Measurements from ENCODE around the gene ANKRD9.

Gene ANKRD9

GRCh38 chr14:102506626-102506925 is 3.0 kb downstream of the ANKRD9 start:
- ChIA-PET POLR2A (ENCODE audit: low non-redundant PET) (no interaction called here), CTCF (interaction anchor here (1.0 kb wide), 1 partner anchor 68 kb away, joined by 4 read pairs; no protein-coding TSS in a partner anchor)
- TF ChIP-seq, protein P1, sequence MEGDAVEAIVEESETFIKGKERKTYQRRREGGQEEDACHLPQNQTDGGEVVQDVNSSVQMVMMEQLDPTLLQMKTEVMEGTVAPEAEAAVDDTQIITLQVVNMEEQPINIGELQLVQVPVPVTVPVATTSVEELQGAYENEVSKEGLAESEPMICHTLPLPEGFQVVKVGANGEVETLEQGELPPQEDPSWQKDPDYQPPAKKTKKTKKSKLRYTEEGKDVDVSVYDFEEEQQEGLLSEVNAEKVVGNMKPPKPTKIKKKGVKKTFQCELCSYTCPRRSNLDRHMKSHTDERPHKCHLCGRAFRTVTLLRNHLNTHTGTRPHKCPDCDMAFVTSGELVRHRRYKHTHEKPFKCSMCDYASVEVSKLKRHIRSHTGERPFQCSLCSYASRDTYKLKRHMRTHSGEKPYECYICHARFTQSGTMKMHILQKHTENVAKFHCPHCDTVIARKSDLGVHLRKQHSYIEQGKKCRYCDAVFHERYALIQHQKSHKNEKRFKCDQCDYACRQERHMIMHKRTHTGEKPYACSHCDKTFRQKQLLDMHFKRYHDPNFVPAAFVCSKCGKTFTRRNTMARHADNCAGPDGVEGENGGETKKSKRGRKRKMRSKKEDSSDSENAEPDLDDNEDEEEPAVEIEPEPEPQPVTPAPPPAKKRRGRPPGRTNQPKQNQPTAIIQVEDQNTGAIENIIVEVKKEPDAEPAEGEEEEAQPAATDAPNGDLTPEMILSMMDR (conservative IDR thresholded peaks at IDR 0.05; ENCODE audit: low read depth) = no peak
- no peak for DNase-seq (ENCODE audit: low spot score)
- H3K27ac ChIP-seq = peak overlapping the region; percentile 100

GRCh38 chr14:102505775-102506625 is 3.6 kb downstream of the ANKRD9 start:
- ChIA-PET POLR2A (ENCODE audit: low non-redundant PET) (no interaction called here), CTCF (interaction anchor here (1.0 kb wide), 1 partner anchor 68 kb away, joined by 4 read pairs; no protein-coding TSS in a partner anchor)
- no peak for DNase-seq (ENCODE audit: low spot score)
- TF ChIP-seq, protein P1 (conservative IDR thresholded peaks at IDR 0.05; ENCODE audit: low read depth) = no peak
- peak overlapping the region; percentile 100 for H3K27ac ChIP-seq

DNA sequence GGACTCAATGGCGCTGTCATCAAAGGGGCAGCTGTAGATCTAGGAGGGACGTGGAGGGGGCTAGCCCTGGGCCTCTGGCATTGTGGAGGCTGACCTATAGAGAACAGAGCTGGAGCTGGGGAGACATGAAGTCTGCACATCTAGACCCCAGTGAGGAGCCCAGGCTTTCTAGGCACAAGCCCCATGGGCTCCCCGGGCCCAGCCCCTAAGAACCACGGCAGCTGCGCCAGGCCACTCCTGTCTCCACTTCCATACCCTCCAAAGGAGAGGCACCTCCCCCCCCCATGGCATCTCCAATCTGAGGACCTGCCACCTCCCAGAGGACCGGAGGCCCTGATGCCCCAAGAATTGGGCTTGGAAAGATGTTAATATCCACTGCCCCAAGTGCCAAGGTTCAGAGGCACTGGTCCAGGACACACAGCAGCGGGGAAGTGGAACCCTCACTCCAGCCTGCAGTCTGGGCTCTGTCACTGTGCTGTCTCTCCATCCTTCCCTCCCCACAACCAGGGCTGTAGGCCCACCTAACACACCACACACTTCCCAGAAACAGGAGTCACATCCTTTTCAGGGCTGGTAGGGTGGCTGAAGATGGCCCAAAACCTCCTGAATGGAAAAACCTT is 4.5 kb downstream of the ANKRD9 start:
- POLR2A ChIA-PET (ENCODE audit: low non-redundant PET) = no interaction called here
- DNase-seq (ENCODE audit: low spot score) = no peak
- TF ChIP-seq, protein P1 (conservative IDR thresholded peaks at IDR 0.05; ENCODE audit: low read depth) = no peak
- CTCF ChIA-PET = no interaction called here
- H3K27ac ChIP-seq = peak overlapping the region; percentile 100

DNA sequence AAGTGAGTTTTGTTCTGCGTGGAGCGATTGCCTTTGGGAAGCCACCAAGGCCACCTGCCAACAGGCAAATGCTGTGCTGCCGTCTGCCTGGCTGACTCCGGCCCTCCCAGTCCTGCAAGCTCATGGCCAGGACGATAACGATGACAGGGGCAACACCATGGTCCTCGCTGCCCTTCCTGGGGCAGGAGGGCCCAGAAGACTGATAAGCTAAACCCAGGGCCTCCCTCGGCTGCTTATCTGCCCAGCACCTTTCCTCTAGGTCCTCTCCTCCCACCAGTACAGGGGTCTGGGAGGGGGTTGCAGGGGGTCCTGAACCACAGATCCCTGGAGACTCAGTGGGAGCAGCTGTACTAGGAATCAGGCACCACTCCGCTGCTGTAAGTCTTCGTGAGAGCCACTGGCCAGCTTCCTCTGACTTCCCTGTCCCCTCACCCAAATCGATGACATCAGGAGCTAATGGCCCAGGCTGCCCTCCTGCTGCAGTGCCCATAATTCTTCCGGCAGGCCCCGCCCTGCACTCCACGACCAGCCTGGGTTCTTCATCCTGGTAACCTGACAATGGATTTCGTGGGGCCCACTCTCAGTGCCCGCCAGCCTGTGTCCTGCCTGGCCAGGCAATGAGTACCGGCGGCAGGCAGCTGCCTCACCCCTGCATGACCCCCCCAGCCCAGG is 5.1 kb downstream of the ANKRD9 start:
- H3K27ac ChIP-seq = peak overlapping the region; percentile 100
- POLR2A ChIA-PET (ENCODE audit: low non-redundant PET) = no interaction called here
- CTCF ChIA-PET = interaction anchor here (0.6 kb wide), 1 partner anchor 23 kb away, joined by 3 read pairs; no protein-coding TSS in a partner anchor

GRCh38 chr14:102503641-102504327 is 5.8 kb downstream of the ANKRD9 start:
- CTCF ChIA-PET = interaction anchor here (0.6 kb wide), 1 partner anchor 22 kb away, joined by 3 read pairs; no protein-coding TSS in a partner anchor
- TF ChIP-seq, protein P1 (conservative IDR thresholded peaks at IDR 0.05; ENCODE audit: low read depth) = no peak
- no peak for DNase-seq (ENCODE audit: low spot score)
- H3K27ac ChIP-seq = peak overlapping the region; percentile 100
- POLR2A ChIA-PET (ENCODE audit: low non-redundant PET) = no interaction called here

More for the DNA sequence above, 5.1 kb downstream of the ANKRD9 start:
- TF ChIP-seq, protein P1 (conservative IDR thresholded peaks at IDR 0.05; ENCODE audit: low read depth) = no peak
- DNase-seq (ENCODE audit: low spot score) = no peak

- POLR2A ChIA-PET (ENCODE audit: low non-redundant PET) = interaction anchor here (0.6 kb wide), 1 partner anchor 12 kb away, joined by 5 read pairs; no protein-coding TSS in a partner anchor
- TF ChIP-seq, protein P1 (conservative IDR thresholded peaks at IDR 0.05; ENCODE audit: low read depth) = no peak
These were observed 7.0 kb downstream of the ANKRD9 start for GRCh38 chr14:102502571-102502970.

More at GRCh38 chr14:102502571-102502970, 7.0 kb downstream of the ANKRD9 start:
- CTCF ChIA-PET = interaction anchor here (0.6 kb wide), 1 partner anchor 66 kb away, joined by 5 read pairs; no protein-coding TSS in a partner anchor
- peak overlapping the region; percentile 100 for H3K27ac ChIP-seq
- DNase-seq (ENCODE audit: low spot score) = no peak
